HCT116 (cell line): ENCODE results near the gene FHIT. TPM values are rescaled to one million over a fixed set of nuclear protein-coding genes. Genes with fewer than 3 reads are reported as not detected.

Experiments used
- ATAC-seq: fragments of 200-7000 bp; cut with Tn5 transposase; 2 replicates; pipeline ENCODE4 v1.9.1; 2020; ENCODE audit warnings: mild to moderate bottlenecking, moderate library complexity
- BruUV-seq: library from RNA; stranded (reverse); fragments of 400-500 nt; replicated peaks from 2 replicates; lab custom pipeline; 2021; lab: Mats Ljungman, UMichigan
- CTCF ChIA-PET: fragments of 300-600 bp; sonication (Branson Sonifier 250); formaldehyde crosslinking; loops from one replicate; lab custom pipeline; 2021; ENCODE audit warnings: antibody characterized with exemption; lab: Charles Lee
- POLR2A ChIA-PET: fragments of 300-600, 350-600 bp; sonication (Branson Sonifier 250); formaldehyde crosslinking; loops from one replicate; lab custom pipeline; 2021; ENCODE audit warnings: antibody characterized with exemption; lab: Charles Lee
- RAD21 ChIA-PET, 2 experiments: fragments of 300-600 bp; sonication (Branson Sonifier 250); formaldehyde crosslinking; loops; one replicate each; lab custom pipeline; 2023; ENCODE audit warnings: low total read pairs in 2 of 2; ENCODE audit not compliant: uncharacterized antibody in 2 of 2, unreplicated experiment in 2 of 2, low non-redundant PET in 1 of 2; lab: Charles Lee
- DNase-seq: peaks from one replicate; pipeline ENCODE4 v3.0.0-alpha.2; 2010; ENCODE audit warnings: low read depth, low spot score
- H2AFZ ChIP-seq: fragments of 200-600 bp; shearing (Covaris generic), sonication (generic); 2 replicates; pipeline ENCODE4 v1.6.1; 2017; ENCODE audit warnings: low read depth, mixed run types, mixed read lengths, antibody characterized with exemption, low read length; ENCODE audit not compliant: poor library complexity, severe bottlenecking
- H3K27ac ChIP-seq: 2 replicates; pipeline ENCODE4 v1.5.1; 2012; ENCODE audit warnings: low read depth, low read length
- H3K27me3 ChIP-seq: fragments of 200-600 bp; sonication (generic); 2 replicates; pipeline ENCODE4 v1.6.1; 2016; ENCODE audit warnings: mixed run types, low read length, mixed read lengths; ENCODE audit not compliant: insufficient read depth
- H3K36me3 ChIP-seq, 2 experiments: fragments of 200-500 bp in 1 of 2; fragments of 200-600 bp in 1 of 2; sonication (Bioruptor generic) in 1 of 2; sonication (generic) in 1 of 2; 2 replicates each; pipeline versions ENCODE4 v1.5.1 to v1.6.1; 2014 to 2016; ENCODE audit warnings: low read length in 2 of 2, inconsistent platforms in 1 of 2, mixed read lengths in 1 of 2, mixed run types in 1 of 2; ENCODE audit not compliant: insufficient read depth in 2 of 2, control insufficient read depth in 1 of 2
- H3K4me1 ChIP-seq, 2 experiments: fragments of 200-600 bp in 1 of 2; sonication (generic) in 1 of 2; 2 replicates each; pipeline versions ENCODE4 v1.5.1 to v1.6.1; 2012 to 2017; ENCODE audit warnings: low read length in 2 of 2, inconsistent platforms in 1 of 2, mild to moderate bottlenecking in 1 of 2, mixed read lengths in 1 of 2, mixed run types in 1 of 2, moderate library complexity in 1 of 2; ENCODE audit not compliant: insufficient read depth in 2 of 2, control insufficient read depth in 1 of 2
- H3K4me2 ChIP-seq: fragments of 200-600 bp; sonication (generic); 2 replicates; pipeline ENCODE4 v1.6.1; 2017; ENCODE audit warnings: mixed run types, low read length, mixed read lengths
- H3K4me3 ChIP-seq, 2 experiments: fragments of 200-600 bp in 1 of 2; sonication (generic) in 1 of 2; replicated peaks in 1 of 2; 2 replicates each; pipeline ENCODE4 v1.5.1; 2011 to 2016; ENCODE audit warnings: low read length in 2 of 2, control low read depth in 1 of 2, low read depth in 1 of 2, mild to moderate bottlenecking in 1 of 2, mixed read lengths in 1 of 2, mixed run types in 1 of 2
- H3K79me2 ChIP-seq: fragments of 200-600 bp; sonication (generic); 2 replicates; pipeline ENCODE4 v1.6.1; 2017; ENCODE audit warnings: mild to moderate bottlenecking, mixed run types, low read length, moderate library complexity, mixed read lengths; ENCODE audit not compliant: insufficient read depth
- H3K9ac ChIP-seq: fragments of 200-600 bp; sonication (generic); 2 replicates; pipeline ENCODE4 v1.6.1; 2016; ENCODE audit warnings: low read length, mixed read lengths
- H3K9me2 ChIP-seq: fragments of 200-600 bp; sonication (generic), shearing (Covaris generic); 2 replicates; pipeline ENCODE4 v1.6.1; 2017; ENCODE audit warnings: mixed run types, mild to moderate bottlenecking, moderate library complexity; ENCODE audit not compliant: insufficient read depth
- H3K9me3 ChIP-seq, 2 experiments: fragments of 200-500 bp in 1 of 2; fragments of 200-600 bp in 1 of 2; sonication (Bioruptor generic) in 1 of 2; sonication (generic) in 1 of 2; 2 replicates each; pipeline ENCODE4 v1.6.1; 2014 to 2017; ENCODE audit warnings: low read length in 2 of 2, mixed read lengths in 2 of 2, inconsistent platforms in 1 of 2, low read depth in 1 of 2, mild to moderate bottlenecking in 1 of 2, mixed run types in 1 of 2, moderate library complexity in 1 of 2; ENCODE audit not compliant: control insufficient read depth in 1 of 2, insufficient read depth in 1 of 2
- H4K20me1 ChIP-seq: fragments of 200-600 bp; sonication (generic), shearing (Covaris generic); 2 replicates; pipeline ENCODE4 v1.6.1; 2017; ENCODE audit warnings: mixed run types, mild to moderate bottlenecking, moderate library complexity; ENCODE audit not compliant: insufficient read depth
- ATF3 ChIP-seq: IDR thresholded peaks from 2 replicates; pipeline ENCODE4 v1.6.1; 2012
- CBX3 ChIP-seq: IDR thresholded peaks from 2 replicates; pipeline ENCODE4 v1.6.1; 2012; ENCODE audit warnings: low read depth
- CEBPB ChIP-seq: IDR thresholded peaks from 2 replicates; pipeline ENCODE4 v1.6.1; 2012; ENCODE audit warnings: low read depth
- CTCF ChIP-seq, 3 experiments: fragments of 200-600 bp in 1 of 3; sonication (generic) in 1 of 3; IDR thresholded peaks in 2 of 3; conservative IDR thresholded peaks in 1 of 3; 2 replicates each; pipeline ENCODE4 v1.5.1; 2012 to 2017; ENCODE audit warnings: low read depth in 2 of 3, low read length in 2 of 3, antibody characterized with exemption in 1 of 3, borderline replicate concordance in 1 of 3, control low read depth in 1 of 3, mild to moderate bottlenecking in 1 of 3, mixed read lengths in 1 of 3, mixed run types in 1 of 3, moderate library complexity in 1 of 3; ENCODE audit not compliant: insufficient read depth in 1 of 3
- EGR1 ChIP-seq: IDR thresholded peaks from 2 replicates; pipeline ENCODE4 v1.6.1; 2012; ENCODE audit warnings: low read depth
- ELF1 ChIP-seq: IDR thresholded peaks from 2 replicates; pipeline ENCODE4 v1.6.1; 2012; ENCODE audit warnings: low read depth, borderline replicate concordance
- JUND ChIP-seq: IDR thresholded peaks from 2 replicates; pipeline ENCODE4 v1.6.1; 2012
- POLR2A ChIP-seq: IDR thresholded peaks from 2 replicates; pipeline ENCODE4 v1.7.0; 2011; ENCODE audit warnings: borderline replicate concordance; ENCODE audit not compliant: insufficient read depth, insufficient read length; ENCODE audit errors: extremely low read depth
- POLR2AphosphoS5 ChIP-seq: IDR thresholded peaks from 2 replicates; pipeline ENCODE4 v1.6.1; 2011; ENCODE audit warnings: mild to moderate bottlenecking, low read depth, low read length, moderate library complexity
- RAD21 ChIP-seq: IDR thresholded peaks from 2 replicates; pipeline ENCODE4 v1.6.1; 2012; ENCODE audit warnings: low read depth, mild to moderate bottlenecking
- REST ChIP-seq: IDR thresholded peaks from 2 replicates; pipeline ENCODE4 v1.6.1; 2012; ENCODE audit warnings: low read depth
- YY1 ChIP-seq: IDR thresholded peaks from 2 replicates; pipeline ENCODE4 v1.6.1; 2011; ENCODE audit warnings: low read length, low read depth, moderate library complexity, mild to moderate bottlenecking; ENCODE audit not compliant: insufficient replicate concordance; ENCODE audit errors: extremely low read depth
- ZNF274 ChIP-seq: fragments of 200-500 bp; sonication (Bioruptor generic); IDR thresholded peaks from 2 replicates; pipeline ENCODE4 v1.6.1; 2014; ENCODE audit warnings: mild to moderate bottlenecking, low read depth, low read length, inconsistent platforms
- intact Hi-C: fragments of 100-400 bp; cut with micrococcal nuclease; formaldehyde crosslinking; loops from 2 replicates; pipeline ENCODE4 v1.10.0; 2022
- total RNA-seq: library from RNA; stranded (reverse); gene quantifications from one replicate; pipeline ENCODE4 v1.2.1, GENCODE V29; 2021; ENCODE audit not compliant: unreplicated experiment
- TF ChIP-seq, protein P1 (sequence below): IDR thresholded peaks from 2 replicates; pipeline ENCODE4 v1.6.1; 2012

Gene FHIT
- total RNA-seq, 1 experiment from 2014 or later: 20.1 TPM

GRCh38 chr3:61008998-61009380, 242.3 kb downstream of the FHIT start:
- no peak for ATAC-seq
- no TSS peak for BruUV-seq

DNA sequence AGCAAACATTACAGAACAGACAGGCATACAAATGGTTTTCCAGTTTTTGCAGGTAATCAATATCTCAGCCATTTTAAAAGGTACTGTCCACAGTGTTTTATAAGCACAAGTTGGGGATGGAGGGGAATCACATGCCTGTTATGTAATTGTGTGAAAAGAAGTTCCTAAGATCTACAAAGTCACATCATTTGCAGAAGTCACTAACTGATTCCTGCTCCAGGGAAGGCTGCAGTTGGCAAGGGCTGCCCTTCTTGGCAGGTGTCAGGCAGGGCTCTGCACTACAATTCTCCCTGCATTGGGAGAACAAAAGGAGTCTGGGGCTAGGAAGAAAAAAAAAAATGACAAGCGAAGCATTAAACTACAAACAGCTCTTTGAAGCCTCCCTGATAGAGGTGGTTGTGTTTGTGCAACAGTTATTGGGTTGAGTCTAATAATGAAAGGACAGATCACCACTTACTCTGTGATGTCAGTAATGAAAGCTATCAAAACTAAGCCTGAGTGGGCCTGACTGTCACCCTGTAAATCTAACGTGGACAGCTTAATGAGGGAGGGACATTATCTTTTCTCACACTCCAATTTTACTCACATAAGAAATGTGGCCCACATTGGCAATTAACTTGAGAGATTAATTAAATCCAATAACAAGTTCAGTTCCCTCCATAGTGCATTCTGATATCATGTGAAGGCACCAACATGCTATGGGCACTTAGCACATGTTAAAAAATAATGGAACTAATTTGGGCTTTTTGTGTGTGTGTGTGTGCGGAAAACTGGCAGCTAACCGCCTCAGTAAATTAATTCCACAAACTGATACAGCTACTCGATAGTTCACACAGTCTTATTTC, 242.9 kb downstream of the FHIT start:
- RAD21 ChIA-PET: no interaction called here
- Histone ChIP-seq H2AFZ (no peak overlapping the region), H3K4me1 (no peaks in the 10 kb centered on the region), H4K20me1 (no peaks in the 10 kb centered on the region), H3K9ac (no peak overlapping the region), H3K27ac (no peak overlapping the region), H3K79me2 (no peaks in the 10 kb centered on the region), H3K9me3 (no peaks in the 10 kb centered on the region), H3K27me3 (no peaks in the 10 kb centered on the region), H3K9me2 (no peaks in the 10 kb centered on the region), H3K36me3 (no peaks in the 10 kb centered on the region), H3K4me2 (no peak overlapping the region), H3K4me3 (no peak overlapping the region)
- intact Hi-C loops: no loop called here
- BruUV-seq: no TSS peak
- ATAC-seq (no peak), DNase-seq (no peak)
- no peak for TF ChIP-seq RAD21
- TF ChIP-seq ELF1: no peak
- TF ChIP-seq, protein P1, sequence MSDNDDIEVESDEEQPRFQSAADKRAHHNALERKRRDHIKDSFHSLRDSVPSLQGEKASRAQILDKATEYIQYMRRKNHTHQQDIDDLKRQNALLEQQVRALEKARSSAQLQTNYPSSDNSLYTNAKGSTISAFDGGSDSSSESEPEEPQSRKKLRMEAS: no peak
- no peak for TF ChIP-seq CBX3
- no peak for TF ChIP-seq POLR2AphosphoS5
- TF ChIP-seq EGR1: no peak
- TF ChIP-seq JUND: no peak
- no peak for TF ChIP-seq POLR2A
- TF ChIP-seq ZNF274: no peak
- TF ChIP-seq ATF3: no peak
- no peak for TF ChIP-seq REST
- TF ChIP-seq YY1: no peak
- no peak for TF ChIP-seq CEBPB
- no peak for TF ChIP-seq CTCF (IDR thresholded peaks at IDR 0.05 in 2 of 3, conservative IDR thresholded peaks at IDR 0.05 in 1 of 3; ENCODE audit: borderline replicate concordance in 1 of 3, insufficient read depth in 1 of 3, low read depth in 2 of 3, low read length in 2 of 3)
- CTCF ChIA-PET: no interaction called here
- POLR2A ChIA-PET: no interaction called here

More at GRCh38 chr3:61008998-61009380, 242.3 kb downstream of the FHIT start:
- DNase-seq: no peak
- Histone ChIP-seq H3K4me1 (no peaks in the 10 kb centered on the region), H3K4me2 (no peak overlapping the region), H3K9ac (no peak overlapping the region), H4K20me1 (no peaks in the 10 kb centered on the region), H3K9me2 (no peaks in the 10 kb centered on the region), H3K4me3 (no peak overlapping the region), H2AFZ (no peak overlapping the region), H3K36me3 (no peaks in the 10 kb centered on the region), H3K27ac (no peak overlapping the region), H3K27me3 (no peaks in the 10 kb centered on the region), H3K9me3 (no peaks in the 10 kb centered on the region), H3K79me2 (no peaks in the 10 kb centered on the region)
- no peak for TF ChIP-seq ZNF274
- ChIA-PET CTCF (no interaction called here), RAD21 (no interaction called here), POLR2A (no interaction called here)
- intact Hi-C loops: no loop called here
